Inflammatory macrophage (primary cell): Measurements from ENCODE around the gene B9D1.

Source experiments
- DNase-seq, 2 donors: peaks; one replicate each; pipeline ENCODE4 v3.0.0-alpha.2; 2020 to 2022

Gene B9D1

GRCh38 chr17:19376811-19377210 lies 14.3 kb upstream of the B9D1 start:
- DNase-seq = no peak

GRCh38 chr17:19375732-19376131 lies 13.2 kb upstream of the B9D1 start:
- DNase-seq = no peak

GRCh38 chr17:19374136-19374535 lies 11.6 kb upstream of the B9D1 start:
- no peak for DNase-seq

GRCh38 chr17:19372866-19373504 lies 10.5 kb upstream of the B9D1 start:
- peak; percentile 44 to 55 for DNase-seq

- DNase-seq = no peak
These were observed 9.9 kb upstream of the B9D1 start for GRCh38 chr17:19372439-19372838.

GRCh38 chr17:19372011-19372370 lies 9.5 kb upstream of the B9D1 start:
- no peak for DNase-seq

- DNase-seq = peak; percentile 41 to 42
These were observed 8.9 kb upstream of the B9D1 start for GRCh38 chr17:19371259-19372010.

- DNase-seq = peak; percentile 78 to 81
These were observed 8.0 kb upstream of the B9D1 start for GRCh38 chr17:19370493-19370960.

GRCh38 chr17:19369846-19370492 lies 7.4 kb upstream of the B9D1 start:
- peak; percentile 36 to 79 for DNase-seq

GRCh38 chr17:19369107-19369778 lies 6.7 kb upstream of the B9D1 start:
- DNase-seq = no peak

GRCh38 chr17:19368229-19368628 lies 5.7 kb upstream of the B9D1 start:
- DNase-seq = peak; percentile 32 to 43

- DNase-seq = no peak
These were observed 4.1 kb upstream of the B9D1 start for GRCh38 chr17:19366637-19366972.

GRCh38 chr17:19365833-19366636 lies 3.5 kb upstream of the B9D1 start:
- no peak for DNase-seq

- DNase-seq = no peak
These were observed 2.9 kb upstream of the B9D1 start for GRCh38 chr17:19365499-19365817.

- no peak for DNase-seq
These were observed 2.4 kb upstream of the B9D1 start for GRCh38 chr17:19364699-19365498.

GRCh38 chr17:19363460-19364035 lies 1.0 kb upstream of the B9D1 start:
- DNase-seq = no peak

GRCh38 chr17:19363114-19363438 lies 553 bp upstream of the B9D1 start:
- no peak for DNase-seq

- DNase-seq = no peak
These were observed 613 bp downstream of the B9D1 start for GRCh38 chr17:19361944-19362276.

GRCh38 chr17:19361326-19361725 lies 1.2 kb downstream of the B9D1 start:
- no peak for DNase-seq

- no peak for DNase-seq
These were observed 1.8 kb downstream of the B9D1 start for GRCh38 chr17:19360772-19361171.

- DNase-seq = no peak
These were observed 2.7 kb downstream of the B9D1 start for GRCh38 chr17:19359856-19360255.

GRCh38 chr17:19359151-19359550 lies 3.4 kb downstream of the B9D1 start:
- DNase-seq = no peak
